GM08714 (cell line): ENCODE results near the gene KAZALD1.

Experiments used
- H3K4me3 ChIP-seq: fragments of 200-500 bp; sonication (Bioruptor generic); 2 replicates; pipeline ENCODE4 v1.5.1; 2014; ENCODE audit warnings: mild to moderate bottlenecking, low read length, inconsistent platforms
- ZNF274 ChIP-seq: IDR thresholded peaks from 2 replicates; pipeline ENCODE4 v1.6.1; 2012; ENCODE audit warnings: mild to moderate bottlenecking, low read depth, low read length

The KAZALD1 gene

GRCh38 chr10:101063548-101064414 is 2.0 kb downstream of the KAZALD1 start:
- TF ChIP-seq ZNF274 = no peak
- no peak overlapping the region; the same call in 1 of the 2 replicates for H3K4me3 ChIP-seq

GRCh38 chr10:101064415-101065030 is 2.7 kb downstream of the KAZALD1 start:
- no peak for TF ChIP-seq ZNF274
- H3K4me3 ChIP-seq = no peak overlapping the region

GRCh38 chr10:101065481-101066145 is 3.8 kb downstream of the KAZALD1 start:
- peak overlapping the region; percentile 28; the same call in 1 of the 2 replicates for H3K4me3 ChIP-seq
- TF ChIP-seq ZNF274 = no peak

- TF ChIP-seq ZNF274 = no peak
- peak overlapping the region; percentile 28; the same call in 1 of the 2 replicates for H3K4me3 ChIP-seq
Measured at GRCh38 chr10:101066146-101066895, 4.5 kb downstream of the KAZALD1 start.

GRCh38 chr10:101066896-101067355 is 5.1 kb downstream of the KAZALD1 start:
- no peak for TF ChIP-seq ZNF274
- H3K4me3 ChIP-seq = peak overlapping the region; percentile 54; the same call in 1 of the 2 replicates

GRCh38 chr10:101067356-101068083 is 5.7 kb downstream of the KAZALD1 start:
- peak overlapping the region; percentile 54; the same call in 1 of the 2 replicates for H3K4me3 ChIP-seq
- TF ChIP-seq ZNF274 = no peak

GRCh38 chr10:101069441-101069840 is 7.7 kb downstream of the KAZALD1 start:
- no peak overlapping the region for H3K4me3 ChIP-seq
- TF ChIP-seq ZNF274 = no peak

- H3K4me3 ChIP-seq = no peak overlapping the region
- no peak for TF ChIP-seq ZNF274
Measured at GRCh38 chr10:101070098-101070497, 8.3 kb downstream of the KAZALD1 start.

GRCh38 chr10:101071267-101071884 is 9.6 kb downstream of the KAZALD1 start:
- no peak for TF ChIP-seq ZNF274
- H3K4me3 ChIP-seq = no peak overlapping the region

GRCh38 chr10:101071885-101072433 is 10.2 kb downstream of the KAZALD1 start:
- no peak overlapping the region for H3K4me3 ChIP-seq
- no peak for TF ChIP-seq ZNF274

GRCh38 chr10:101072923-101073322 is 11.1 kb downstream of the KAZALD1 start:
- no peak for TF ChIP-seq ZNF274
- H3K4me3 ChIP-seq = no peak overlapping the region

GRCh38 chr10:101073631-101074030 is 11.8 kb downstream of the KAZALD1 start:
- TF ChIP-seq ZNF274 = no peak
- no peak overlapping the region for H3K4me3 ChIP-seq
